ENCODE results near the gene INS.

Gene INS

GRCh38 chr11:2114430-2115241 is 46.4 kb downstream of the INS start:
- Histone ChIP-seq H3K27me3 (ENCODE audit: insufficient read depth, poor library complexity, severe bottlenecking) (peaks cover 6% of the 10 kb centered on the region), H3K4me3 (replicated peaks; ENCODE audit: insufficient read depth, low read length) (no peak overlapping the region), H3K27ac (replicated peaks) (no peak overlapping the region)
- DNase-seq (ENCODE audit: low read depth in 1 of 2, low spot score in 1 of 2) = no peak
- TF ChIP-seq POLR2AphosphoS5 (IDR thresholded peaks at IDR 0.05; ENCODE audit: low read depth) (no peak), GABPA (IDR thresholded peaks at IDR 0.05; ENCODE audit: low read depth) (no peak), CTCF (IDR thresholded peaks at IDR 0.05; ENCODE audit: insufficient read depth, low read length) (no peak), SPI1 (IDR thresholded peaks at IDR 0.05; ENCODE audit: borderline replicate concordance, low read depth) (no peak), REST (IDR thresholded peaks at IDR 0.05; ENCODE audit: insufficient replicate concordance, low read depth) (no peak)

GRCh38 chr11:2113776-2114175 is 47.2 kb downstream of the INS start:
- Histone ChIP-seq H3K27ac (replicated peaks) (no peak overlapping the region), H3K27me3 (ENCODE audit: insufficient read depth, poor library complexity, severe bottlenecking) (peaks cover 7% of the 10 kb centered on the region), H3K4me3 (replicated peaks; ENCODE audit: insufficient read depth, low read length) (no peak overlapping the region)
- no peak for TF ChIP-seq REST (IDR thresholded peaks at IDR 0.05; ENCODE audit: insufficient replicate concordance, low read depth)
- TF ChIP-seq SPI1 (IDR thresholded peaks at IDR 0.05; ENCODE audit: borderline replicate concordance, low read depth) = no peak
- TF ChIP-seq GABPA (IDR thresholded peaks at IDR 0.05; ENCODE audit: low read depth) = no peak
- TF ChIP-seq CTCF (IDR thresholded peaks at IDR 0.05; ENCODE audit: insufficient read depth, low read length) = no peak
- no peak for TF ChIP-seq POLR2AphosphoS5 (IDR thresholded peaks at IDR 0.05; ENCODE audit: low read depth)
- DNase-seq (ENCODE audit: low read depth in 1 of 2, low spot score in 1 of 2) = no peak

GRCh38 chr11:2110521-2110920 is 50.5 kb downstream of the INS start:
- no peak for TF ChIP-seq CTCF (IDR thresholded peaks at IDR 0.05; ENCODE audit: insufficient read depth, low read length)
- TF ChIP-seq SPI1 (IDR thresholded peaks at IDR 0.05; ENCODE audit: borderline replicate concordance, low read depth) = no peak
- no peak for TF ChIP-seq REST (IDR thresholded peaks at IDR 0.05; ENCODE audit: insufficient replicate concordance, low read depth)
- no peak for TF ChIP-seq GABPA (IDR thresholded peaks at IDR 0.05; ENCODE audit: low read depth)
- TF ChIP-seq POLR2AphosphoS5 (IDR thresholded peaks at IDR 0.05; ENCODE audit: low read depth) = no peak
- Histone ChIP-seq H3K4me3 (replicated peaks; ENCODE audit: insufficient read depth, low read length) (no peak overlapping the region), H3K27me3 (ENCODE audit: insufficient read depth, poor library complexity, severe bottlenecking) (peaks cover 3% of the 10 kb centered on the region), H3K27ac (replicated peaks) (no peak overlapping the region)
- DNase-seq (ENCODE audit: low read depth in 1 of 2, low spot score in 1 of 2) = no peak
